ENCODE data around the gene TCP1.
"Not testable (repeated sequence)": the region's sequence is repeated elsewhere in the genome, so short reads cannot be mapped to it uniquely, and the experiment has no call there.

The TCP1 gene

DNA sequence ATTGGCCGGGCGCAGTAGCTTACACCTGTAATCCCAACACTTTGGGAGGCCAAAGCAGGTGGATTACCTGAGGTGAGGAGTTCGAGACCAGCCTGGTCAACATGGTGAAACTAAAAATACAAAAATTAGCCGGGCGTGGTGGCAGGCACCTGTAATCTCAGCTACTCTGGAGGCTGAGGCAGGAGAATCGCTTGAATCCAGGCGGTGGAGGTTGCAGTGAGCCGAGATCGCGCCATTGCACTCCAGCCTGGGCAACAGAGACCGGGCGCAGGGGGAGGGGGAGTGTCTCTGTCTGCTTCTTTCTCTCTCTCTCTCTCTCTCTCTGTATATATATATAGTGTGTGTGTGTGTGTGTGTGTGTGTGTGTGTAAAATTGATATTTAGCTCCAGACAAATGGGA is 56.9 kb downstream of the TCP1 start:
- not testable (repeated sequence) for DNase-seq

DNA sequence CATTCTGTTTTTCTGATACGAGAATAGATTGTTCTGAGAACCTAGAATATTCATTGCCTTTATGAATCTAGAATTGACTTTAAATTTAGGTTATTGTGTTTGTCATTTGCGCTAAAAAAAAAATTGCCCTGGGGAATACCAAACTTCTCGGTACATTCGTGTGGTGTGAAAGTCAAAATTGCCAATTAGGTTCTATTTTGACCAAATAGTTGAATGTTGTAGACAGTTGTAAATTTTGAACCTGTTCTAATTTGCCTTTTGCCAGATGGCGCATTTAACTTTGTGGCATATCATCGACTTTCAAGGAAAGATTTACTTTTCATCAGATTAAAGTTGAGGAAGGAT is 59.1 kb downstream of the TCP1 start:
- DNase-seq, result no peak

DNA sequence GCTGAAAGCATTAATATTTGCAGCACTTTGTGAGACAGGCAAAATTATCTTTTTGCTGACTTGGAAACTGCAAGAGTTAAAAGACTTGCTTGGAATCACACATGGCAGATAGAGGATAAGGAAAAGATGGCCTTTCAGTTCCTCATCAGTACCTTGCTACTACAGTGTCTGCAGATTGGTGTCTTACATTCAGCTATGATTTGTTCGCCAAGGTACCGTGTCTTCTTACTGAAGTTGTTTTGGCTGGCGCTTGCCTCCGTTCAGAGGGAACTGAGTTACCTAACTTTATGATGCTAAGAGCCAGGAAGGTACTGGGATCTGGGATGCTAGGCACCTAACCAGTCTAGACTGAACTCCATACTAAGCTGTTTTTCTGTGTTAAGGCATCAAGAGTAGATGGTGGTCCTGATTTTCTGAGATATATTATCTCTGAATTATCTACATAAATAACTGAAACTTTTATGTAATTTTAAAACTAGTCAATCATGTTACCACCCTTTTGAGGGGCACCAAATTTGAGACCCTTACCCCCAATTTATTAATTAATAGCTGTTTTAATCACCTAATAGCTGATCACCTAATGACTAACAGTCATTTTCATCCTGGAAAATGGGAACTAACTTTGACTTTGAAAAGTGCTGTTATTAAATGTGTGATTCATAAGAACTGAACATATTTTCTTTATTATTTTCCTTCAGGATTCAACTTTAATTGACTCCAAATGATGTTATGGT is 59.6 kb downstream of the TCP1 start:
- no peak for DNase-seq

DNA sequence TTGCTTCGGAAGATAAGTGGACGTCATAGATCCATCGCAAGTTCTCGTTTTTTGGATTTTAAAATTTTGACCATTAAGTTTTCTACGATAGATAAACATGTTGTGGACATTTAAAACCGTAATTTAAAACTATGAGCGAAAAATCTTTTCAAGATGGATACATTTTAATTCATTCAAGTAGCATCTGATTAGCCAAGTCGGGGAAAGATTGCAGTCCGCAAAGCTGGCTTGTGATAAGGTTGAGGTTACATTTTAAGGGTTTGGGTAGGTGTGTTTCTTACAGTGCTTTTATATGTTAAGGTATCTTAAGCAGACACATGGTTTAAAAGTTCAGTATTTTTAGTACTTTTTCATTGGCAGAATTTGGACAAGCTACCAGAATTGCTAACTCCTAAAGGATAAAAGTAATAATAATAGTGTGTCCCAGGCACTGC is 60.9 kb downstream of the TCP1 start:
- DNase-seq, result no peak

Data from stimulated activated naive CD4-positive, alpha-beta T cell (primary cell).